HepG2 (cell line): ENCODE results near the gene TMEM229B. TPM values are rescaled to one million over a fixed set of nuclear protein-coding genes. Genes with fewer than 3 reads are reported as not detected.
A peak's percentile ranks its signal among the peaks of the same experiment; 100 is the strongest.

Experiments
- ASH2L ChIP-seq: fragments of 300-600, 200-600 bp; sonication (generic); IDR thresholded peaks from 2 replicates; pipeline ENCODE4 v1.7.0; 2017; ENCODE audit warnings: low read depth, mild to moderate bottlenecking, moderate library complexity, mixed read lengths, low read length; ENCODE audit not compliant: insufficient read length
- CBX5 ChIP-seq: sonication (generic); formaldehyde crosslinking; IDR thresholded peaks from 2 replicates; pipeline ENCODE4 v1.4.0; 2020; ENCODE audit warnings: missing genetic modification reagents, borderline replicate concordance
- FOSL2 ChIP-seq: sonication (generic); formaldehyde crosslinking; IDR thresholded peaks from 2 replicates; pipeline ENCODE4 v1.4.0; 2020; ENCODE audit warnings: missing genetic modification reagents
- GATAD2A ChIP-seq: IDR thresholded peaks from 2 replicates; pipeline ENCODE4 v1.6.1; 2016
- HNF4A ChIP-seq: sonication (generic); formaldehyde crosslinking; IDR thresholded peaks from 2 replicates; pipeline ENCODE4 v1.4.0; 2020; ENCODE audit warnings: missing genetic modification reagents
- PPARG ChIP-seq: conservative IDR thresholded peaks from 2 replicates; pipeline ENCODE4 v1.6.1; 2016; ENCODE audit warnings: missing biosample characterization, missing genetic modification reagents
- RXRA ChIP-seq: sonication (generic); formaldehyde crosslinking; IDR thresholded peaks from 2 replicates; pipeline ENCODE4 v1.5.1; 2020; ENCODE audit warnings: missing genetic modification reagents
- TEAD3 ChIP-seq: optimal IDR thresholded peaks from 2 replicates; pipeline ENCODE3; 2016; ENCODE audit warnings: borderline replicate concordance
- XRCC5 ChIP-seq: fragments of 200-400 bp; formaldehyde crosslinking; optimal IDR thresholded peaks from 2 replicates; pipeline ENCODE3; 2017; ENCODE audit warnings: mild to moderate bottlenecking, low read length
- ZNF768 ChIP-seq: sonication (generic); formaldehyde crosslinking; IDR thresholded peaks from 2 replicates; pipeline ENCODE4 v1.4.0; 2020; ENCODE audit warnings: missing genetic modification reagents
- ZSCAN20 ChIP-seq: sonication (generic); formaldehyde crosslinking; IDR thresholded peaks from 2 replicates; pipeline ENCODE4 v1.4.0; 2020; ENCODE audit warnings: missing genetic modification reagents, mild to moderate bottlenecking, borderline replicate concordance
- ZSCAN25 ChIP-seq: sonication (generic); formaldehyde crosslinking; IDR thresholded peaks from 2 replicates; pipeline ENCODE4 v1.8.0; 2022; ENCODE audit warnings: mild to moderate bottlenecking, missing genetic modification reagents
- polyA plus RNA-seq, 8 experiments: library from polyadenylated mRNA; depleted of rRNA in 3 of 8; stranded (reverse) in 7 of 8; unstranded in 1 of 8; fragments of >200 nt; fragmentation: Illumina TruSeq in 4 of 8; extraction: Trizol in 4 of 8; gene quantifications; 2 replicates each; pipeline versions ENCODE4 v1.2.1 to v1.2.3, GENCODE V29; 2011 to 2016; ENCODE audit warnings: low read depth in 4 of 8, missing spikeins in 1 of 8, mixed read lengths in 1 of 8; ENCODE audit not compliant: insufficient read depth in 1 of 8
- total RNA-seq, 5 experiments: library from RNA; depleted of rRNA; stranded (reverse); fragments of >200 nt; fragmentation: Illumina TruSeq; extraction: Trizol; gene quantifications; 2 replicates each; pipeline ENCODE4 v1.2.3, GENCODE V29; 2016; ENCODE audit warnings: low read depth in 1 of 5
- TF ChIP-seq, protein P1 (sequence below): sonication (generic); formaldehyde crosslinking; IDR thresholded peaks from 2 replicates; pipeline ENCODE4 v1.5.0; 2020; ENCODE audit warnings: mild to moderate bottlenecking, missing genetic modification reagents, moderate library complexity
- TF ChIP-seq, protein P2 (sequence below): sonication (generic); formaldehyde crosslinking; IDR thresholded peaks from 2 replicates; pipeline ENCODE4 v1.5.0; 2020; ENCODE audit warnings: missing genetic modification reagents
- TF ChIP-seq, protein P3 (sequence below): sonication (generic); formaldehyde crosslinking; IDR thresholded peaks from 2 replicates; pipeline ENCODE4 v1.4.0; 2020; ENCODE audit warnings: missing genetic modification reagents
- TF ChIP-seq, protein P4 (sequence below): sonication (generic); formaldehyde crosslinking; IDR thresholded peaks from 2 replicates; pipeline ENCODE4 v1.4.0; 2020; ENCODE audit warnings: missing genetic modification reagents

Gene TMEM229B
- total and polyA plus RNA-seq, 2 of the 13 experiments (the other 11 are each of a cell fraction or from before 2014, with no cell fraction given): 0.69 to 1.1 TPM

DNA sequence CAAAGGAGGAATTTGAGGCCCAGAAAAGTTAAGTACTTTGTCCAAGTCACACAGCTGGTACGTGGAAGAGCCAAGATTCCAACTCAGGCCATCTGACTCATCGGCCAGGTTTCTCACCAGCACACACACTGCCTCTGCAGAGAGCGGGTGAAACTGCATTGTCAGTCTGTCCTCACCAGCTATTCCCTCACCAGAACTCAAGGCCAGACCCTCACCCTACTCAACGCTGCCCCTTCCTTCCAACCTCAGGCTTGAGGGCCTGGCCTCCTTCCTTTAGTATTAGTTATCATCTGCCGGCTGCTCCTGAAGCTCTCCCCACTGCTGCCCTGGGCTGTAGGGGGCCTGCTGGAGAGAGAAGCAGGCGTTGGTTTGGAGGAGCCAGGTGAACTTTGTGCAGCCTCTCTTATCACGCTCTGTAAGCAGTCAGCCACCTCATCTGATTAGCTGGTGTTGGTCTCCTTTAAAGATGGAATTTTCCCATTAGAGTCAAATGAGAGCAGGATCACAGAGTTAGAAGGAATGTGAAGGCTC lies 60.0 kb downstream of the TMEM229B start (continued):
- TF ChIP-seq, protein P1, sequence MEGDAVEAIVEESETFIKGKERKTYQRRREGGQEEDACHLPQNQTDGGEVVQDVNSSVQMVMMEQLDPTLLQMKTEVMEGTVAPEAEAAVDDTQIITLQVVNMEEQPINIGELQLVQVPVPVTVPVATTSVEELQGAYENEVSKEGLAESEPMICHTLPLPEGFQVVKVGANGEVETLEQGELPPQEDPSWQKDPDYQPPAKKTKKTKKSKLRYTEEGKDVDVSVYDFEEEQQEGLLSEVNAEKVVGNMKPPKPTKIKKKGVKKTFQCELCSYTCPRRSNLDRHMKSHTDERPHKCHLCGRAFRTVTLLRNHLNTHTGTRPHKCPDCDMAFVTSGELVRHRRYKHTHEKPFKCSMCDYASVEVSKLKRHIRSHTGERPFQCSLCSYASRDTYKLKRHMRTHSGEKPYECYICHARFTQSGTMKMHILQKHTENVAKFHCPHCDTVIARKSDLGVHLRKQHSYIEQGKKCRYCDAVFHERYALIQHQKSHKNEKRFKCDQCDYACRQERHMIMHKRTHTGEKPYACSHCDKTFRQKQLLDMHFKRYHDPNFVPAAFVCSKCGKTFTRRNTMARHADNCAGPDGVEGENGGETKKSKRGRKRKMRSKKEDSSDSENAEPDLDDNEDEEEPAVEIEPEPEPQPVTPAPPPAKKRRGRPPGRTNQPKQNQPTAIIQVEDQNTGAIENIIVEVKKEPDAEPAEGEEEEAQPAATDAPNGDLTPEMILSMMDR (CRISPR knock-in tag): peak; percentile 56
- TF ChIP-seq, protein P2, sequence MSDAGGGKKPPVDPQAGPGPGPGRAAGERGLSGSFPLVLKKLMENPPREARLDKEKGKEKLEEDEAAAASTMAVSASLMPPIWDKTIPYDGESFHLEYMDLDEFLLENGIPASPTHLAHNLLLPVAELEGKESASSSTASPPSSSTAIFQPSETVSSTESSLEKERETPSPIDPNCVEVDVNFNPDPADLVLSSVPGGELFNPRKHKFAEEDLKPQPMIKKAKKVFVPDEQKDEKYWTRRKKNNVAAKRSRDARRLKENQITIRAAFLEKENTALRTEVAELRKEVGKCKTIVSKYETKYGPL (CRISPR knock-in tag): no peak
- peak; percentile 94 for TF ChIP-seq PPARG (CRISPR knock-in tag)
- 0 out of 2 replicates have a peak, but pooled peaks have one; percentile 27 for TF ChIP-seq ZSCAN25 (CRISPR knock-in tag)
- TF ChIP-seq ZNF768 (CRISPR knock-in tag): peak; percentile 90
- 0 out of 2 replicates have a peak, but pooled peaks have one; percentile 26 for TF ChIP-seq CBX5 (CRISPR knock-in tag)
- TF ChIP-seq ZSCAN20 (CRISPR knock-in tag): no peak
- TF ChIP-seq ASH2L: peak; percentile 23
- TF ChIP-seq RXRA (CRISPR knock-in tag): peak; percentile 42; the same call in 1 of the 2 replicates
- peak; percentile 52; the same call in 1 of the 2 replicates for TF ChIP-seq GATAD2A (CRISPR knock-in tag)
- TF ChIP-seq TEAD3 (CRISPR knock-in tag): peak; percentile 33
- TF ChIP-seq XRCC5: peak; percentile 29
- TF ChIP-seq, protein P3, sequence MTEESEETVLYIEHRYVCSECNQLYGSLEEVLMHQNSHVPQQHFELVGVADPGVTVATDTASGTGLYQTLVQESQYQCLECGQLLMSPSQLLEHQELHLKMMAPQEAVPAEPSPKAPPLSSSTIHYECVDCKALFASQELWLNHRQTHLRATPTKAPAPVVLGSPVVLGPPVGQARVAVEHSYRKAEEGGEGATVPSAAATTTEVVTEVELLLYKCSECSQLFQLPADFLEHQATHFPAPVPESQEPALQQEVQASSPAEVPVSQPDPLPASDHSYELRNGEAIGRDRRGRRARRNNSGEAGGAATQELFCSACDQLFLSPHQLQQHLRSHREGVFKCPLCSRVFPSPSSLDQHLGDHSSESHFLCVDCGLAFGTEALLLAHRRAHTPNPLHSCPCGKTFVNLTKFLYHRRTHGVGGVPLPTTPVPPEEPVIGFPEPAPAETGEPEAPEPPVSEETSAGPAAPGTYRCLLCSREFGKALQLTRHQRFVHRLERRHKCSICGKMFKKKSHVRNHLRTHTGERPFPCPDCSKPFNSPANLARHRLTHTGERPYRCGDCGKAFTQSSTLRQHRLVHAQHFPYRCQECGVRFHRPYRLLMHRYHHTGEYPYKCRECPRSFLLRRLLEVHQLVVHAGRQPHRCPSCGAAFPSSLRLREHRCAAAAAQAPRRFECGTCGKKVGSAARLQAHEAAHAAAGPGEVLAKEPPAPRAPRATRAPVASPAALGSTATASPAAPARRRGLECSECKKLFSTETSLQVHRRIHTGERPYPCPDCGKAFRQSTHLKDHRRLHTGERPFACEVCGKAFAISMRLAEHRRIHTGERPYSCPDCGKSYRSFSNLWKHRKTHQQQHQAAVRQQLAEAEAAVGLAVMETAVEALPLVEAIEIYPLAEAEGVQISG (CRISPR knock-in tag): 0 out of 2 replicates have a peak, but pooled peaks have one; percentile 20
- peak; percentile 72 for TF ChIP-seq HNF4A (CRISPR knock-in tag)
- TF ChIP-seq FOSL2 (CRISPR knock-in tag): peak; percentile 87
- TF ChIP-seq, protein P4, sequence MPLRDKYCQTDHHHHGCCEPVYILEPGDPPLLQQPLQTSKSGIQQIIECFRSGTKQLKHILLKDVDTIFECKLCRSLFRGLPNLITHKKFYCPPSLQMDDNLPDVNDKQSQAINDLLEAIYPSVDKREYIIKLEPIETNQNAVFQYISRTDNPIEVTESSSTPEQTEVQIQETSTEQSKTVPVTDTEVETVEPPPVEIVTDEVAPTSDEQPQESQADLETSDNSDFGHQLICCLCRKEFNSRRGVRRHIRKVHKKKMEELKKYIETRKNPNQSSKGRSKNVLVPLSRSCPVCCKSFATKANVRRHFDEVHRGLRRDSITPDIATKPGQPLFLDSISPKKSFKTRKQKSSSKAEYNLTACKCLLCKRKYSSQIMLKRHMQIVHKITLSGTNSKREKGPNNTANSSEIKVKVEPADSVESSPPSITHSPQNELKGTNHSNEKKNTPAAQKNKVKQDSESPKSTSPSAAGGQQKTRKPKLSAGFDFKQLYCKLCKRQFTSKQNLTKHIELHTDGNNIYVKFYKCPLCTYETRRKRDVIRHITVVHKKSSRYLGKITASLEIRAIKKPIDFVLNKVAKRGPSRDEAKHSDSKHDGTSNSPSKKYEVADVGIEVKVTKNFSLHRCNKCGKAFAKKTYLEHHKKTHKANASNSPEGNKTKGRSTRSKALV: peak; percentile 27; the same call in 1 of the 2 replicates
- TF ChIP-seq, all 625 proteins: peak for 51
